Hepatocyte (in vitro differentiated cells): ENCODE results near the gene MACROD2.

Experiments
- CTCF ChIP-seq: fragments of 200-600 bp; sonication (generic); IDR thresholded peaks from 2 replicates; pipeline ENCODE4 v1.5.1; 2016; ENCODE audit warnings: antibody characterized with exemption, mild to moderate bottlenecking; ENCODE audit not compliant: poor library complexity
- EZH2 ChIP-seq: fragments of 200-600 bp; sonication (generic); IDR thresholded peaks from 2 replicates; pipeline ENCODE4 v1.6.1; 2016; ENCODE audit warnings: antibody characterized with exemption, mild to moderate bottlenecking, borderline replicate concordance

- TF ChIP-seq CTCF (no peak), EZH2 (no peak)
These were observed 406.3 kb downstream of the MACROD2 start for GRCh38 chr20:14401479-14402138.
